OCI-LY3 (cell line): ENCODE data around the gene EVPL.
"Not testable (repeated sequence)": the region's sequence is repeated elsewhere in the genome, so short reads cannot be mapped to it uniquely, and the experiment has no call there.

Experiments used
- H2AFZ ChIP-seq: fragments of 200-600, 300-600 bp; shearing (Covaris generic); 2 replicates; pipeline ENCODE4 v1.6.0; 2014; ENCODE audit warnings: antibody characterized with exemption, low read depth, low read length
- H3K27ac ChIP-seq: fragments of 200-600, 300-600 bp; sonication (generic); 2 replicates; pipeline ENCODE4 v1.5.1; 2014; ENCODE audit warnings: mild to moderate bottlenecking, low read length, moderate library complexity, mixed read lengths
- H3K27me3 ChIP-seq: fragments of 200-600, 300-600 bp; sonication (generic); 2 replicates; pipeline ENCODE4 v1.6.1; 2014; ENCODE audit warnings: low read depth, low read length, mixed read lengths
- H3K36me3 ChIP-seq: fragments of 200-600, 300-600 bp; sonication (generic); replicated peaks from 2 replicates; pipeline ENCODE3; 2014; ENCODE audit warnings: low read depth, low read length, mixed read lengths
- H3K4me1 ChIP-seq: fragments of 300-600, 200-600 bp; sonication (generic); 2 replicates; pipeline ENCODE4 v1.6.1; 2014; ENCODE audit warnings: low read length, mixed read lengths
- H3K4me2 ChIP-seq: fragments of 200-600, 300-600 bp; sonication (generic); 2 replicates; pipeline ENCODE4 v1.6.1; 2014; ENCODE audit warnings: low read length, mixed read lengths
- H3K4me3 ChIP-seq: fragments of 300-600, 200-600 bp; sonication (generic); 2 replicates; pipeline ENCODE4 v1.5.1; 2014; ENCODE audit warnings: antibody characterized with exemption, mild to moderate bottlenecking, low read length, moderate library complexity
- H3K79me2 ChIP-seq: fragments of 300-600, 200-600 bp; shearing (Covaris generic); 2 replicates; pipeline ENCODE4 v1.6.1; 2014; ENCODE audit warnings: mild to moderate bottlenecking, low read length, mixed read lengths
- H3K9ac ChIP-seq: fragments of 300-600, 200-600 bp; shearing (Covaris generic); 2 replicates; pipeline ENCODE4 v1.6.0; 2014; ENCODE audit warnings: mild to moderate bottlenecking, low read length, moderate library complexity
- H3K9me3 ChIP-seq: fragments of 200-600, 300-600 bp; shearing (Covaris generic); 2 replicates; pipeline ENCODE4 v1.6.1; 2014; ENCODE audit warnings: low read length, mixed read lengths; ENCODE audit not compliant: insufficient read depth
- H4K20me1 ChIP-seq: fragments of 200-600, 300-600 bp; sonication (generic); 2 replicates; pipeline ENCODE4 v1.6.1; 2016; ENCODE audit warnings: low read length, mixed read lengths; ENCODE audit not compliant: insufficient read depth
- EZH2phosphoT487 ChIP-seq: fragments of 200-600 bp; shearing (Covaris generic); IDR thresholded peaks from 2 replicates; pipeline ENCODE4 v1.6.1; 2018; ENCODE audit warnings: antibody characterized with exemption, mixed run types, low read depth
- TF ChIP-seq, protein P1 (sequence below): fragments of 200-600, 300-600 bp; sonication (generic); IDR thresholded peaks from 2 replicates; pipeline ENCODE4 v1.5.1; 2014; ENCODE audit warnings: antibody characterized with exemption, low read length, low read depth

The EVPL gene

DNA sequence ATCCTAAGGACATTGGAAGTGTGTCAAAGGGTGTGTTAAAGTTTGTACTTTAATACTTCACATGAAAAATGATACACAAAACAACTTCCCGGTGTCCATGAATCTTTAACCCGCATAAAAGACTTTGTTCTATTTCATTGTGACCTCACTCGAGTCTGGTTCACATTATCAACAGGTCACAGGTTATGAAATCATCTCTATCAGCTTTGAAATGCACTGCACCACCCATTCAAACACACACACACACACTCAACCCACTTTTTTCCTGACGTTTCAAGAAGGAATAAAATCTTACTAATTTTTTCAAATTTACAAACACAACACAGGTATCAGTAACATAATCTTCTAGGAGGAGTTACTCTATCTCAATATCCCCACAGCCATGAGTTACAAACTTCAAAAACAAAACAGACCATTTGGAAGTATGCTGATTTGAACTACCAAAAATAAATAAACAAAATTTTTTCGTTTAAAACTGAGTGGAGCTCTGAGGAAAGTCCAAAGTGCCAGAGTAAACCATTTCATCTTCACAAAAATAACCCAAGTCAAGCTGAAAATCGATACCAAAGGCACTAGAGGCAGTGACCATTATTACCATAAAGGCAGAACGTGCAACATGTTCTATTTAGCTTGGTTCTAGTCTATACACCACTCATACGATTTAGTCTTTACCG is 50.8 kb downstream of the EVPL start:
- H3K9me3 ChIP-seq, result no peaks in the 10 kb centered on the region
- H3K27me3 ChIP-seq, result no peaks in the 10 kb centered on the region
- H2AFZ ChIP-seq, result no peak overlapping the region
- TF ChIP-seq, protein P1, sequence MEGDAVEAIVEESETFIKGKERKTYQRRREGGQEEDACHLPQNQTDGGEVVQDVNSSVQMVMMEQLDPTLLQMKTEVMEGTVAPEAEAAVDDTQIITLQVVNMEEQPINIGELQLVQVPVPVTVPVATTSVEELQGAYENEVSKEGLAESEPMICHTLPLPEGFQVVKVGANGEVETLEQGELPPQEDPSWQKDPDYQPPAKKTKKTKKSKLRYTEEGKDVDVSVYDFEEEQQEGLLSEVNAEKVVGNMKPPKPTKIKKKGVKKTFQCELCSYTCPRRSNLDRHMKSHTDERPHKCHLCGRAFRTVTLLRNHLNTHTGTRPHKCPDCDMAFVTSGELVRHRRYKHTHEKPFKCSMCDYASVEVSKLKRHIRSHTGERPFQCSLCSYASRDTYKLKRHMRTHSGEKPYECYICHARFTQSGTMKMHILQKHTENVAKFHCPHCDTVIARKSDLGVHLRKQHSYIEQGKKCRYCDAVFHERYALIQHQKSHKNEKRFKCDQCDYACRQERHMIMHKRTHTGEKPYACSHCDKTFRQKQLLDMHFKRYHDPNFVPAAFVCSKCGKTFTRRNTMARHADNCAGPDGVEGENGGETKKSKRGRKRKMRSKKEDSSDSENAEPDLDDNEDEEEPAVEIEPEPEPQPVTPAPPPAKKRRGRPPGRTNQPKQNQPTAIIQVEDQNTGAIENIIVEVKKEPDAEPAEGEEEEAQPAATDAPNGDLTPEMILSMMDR, result no peak
- no peak for TF ChIP-seq EZH2phosphoT487
- peaks cover 10% of the 10 kb centered on the region for H3K4me1 ChIP-seq
- no peak overlapping the region for H3K4me3 ChIP-seq
- H3K79me2 ChIP-seq, result peaks cover 9% of the 10 kb centered on the region
- H3K27ac ChIP-seq, result no peak overlapping the region
- H4K20me1 ChIP-seq, result no peaks in the 10 kb centered on the region
- H3K9ac ChIP-seq, result no peak overlapping the region
- no peak overlapping the region for H3K4me2 ChIP-seq
- no peaks in the 10 kb centered on the region for H3K36me3 ChIP-seq

DNA sequence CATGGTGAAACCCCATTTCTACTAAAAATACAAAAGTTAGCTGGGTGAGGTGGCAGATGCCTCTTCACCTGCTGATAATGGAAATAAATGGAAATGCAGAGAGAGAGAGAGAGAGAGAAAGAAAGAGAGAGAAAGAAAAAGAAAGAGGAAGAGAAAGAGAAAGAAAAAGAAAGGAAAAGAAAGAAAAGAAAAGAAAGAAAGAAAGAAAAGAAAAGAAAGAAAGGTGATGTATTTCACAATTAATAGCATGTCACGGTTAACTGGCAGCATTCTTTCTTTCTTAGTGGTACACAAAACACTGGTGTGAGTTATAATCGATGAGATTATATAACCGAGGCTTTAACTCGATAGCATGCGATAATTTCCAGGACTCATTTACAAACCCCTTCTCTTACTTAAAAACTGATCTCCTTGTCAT is 51.3 kb downstream of the EVPL start:
- Histone ChIP-seq H3K9me3 (no peaks in the 10 kb centered on the region), H3K36me3 (no peaks in the 10 kb centered on the region), H4K20me1 (no peaks in the 10 kb centered on the region), H3K4me2 (no peak overlapping the region), H3K4me1 (peaks cover 9% of the 10 kb centered on the region), H2AFZ (no peak overlapping the region), H3K27ac (no peak overlapping the region), H3K79me2 (peaks cover 9% of the 10 kb centered on the region), H3K27me3 (no peaks in the 10 kb centered on the region), H3K9ac (no peak overlapping the region), H3K4me3 (no peak overlapping the region)
- TF ChIP-seq EZH2phosphoT487, result no peak
- TF ChIP-seq, protein P1, result no peak

DNA sequence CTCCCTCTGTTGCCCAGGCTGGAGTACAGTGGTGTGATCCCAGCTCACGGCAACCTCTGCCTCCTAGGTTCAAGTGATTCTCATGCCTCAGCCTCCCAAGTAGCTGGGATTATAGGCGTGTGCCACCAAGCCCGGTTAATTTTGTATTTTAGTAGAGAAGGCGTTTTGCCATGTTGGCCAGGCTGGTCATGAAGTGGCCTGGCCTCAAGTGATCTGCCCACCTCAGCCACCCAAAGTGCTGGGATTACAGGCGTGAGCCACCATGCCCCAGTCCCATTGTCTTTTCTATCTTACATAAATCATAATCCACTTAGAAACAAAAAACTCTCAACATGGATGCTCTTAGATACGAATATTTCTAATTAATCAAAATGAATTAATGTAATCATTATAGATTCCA is 51.9 kb downstream of the EVPL start:
- not testable (repeated sequence) for H3K9ac ChIP-seq, H3K36me3 ChIP-seq, H3K4me2 ChIP-seq, H3K27me3 ChIP-seq, H2AFZ ChIP-seq, H3K9me3 ChIP-seq, H3K27ac ChIP-seq, H3K4me3 ChIP-seq, H3K4me1 ChIP-seq, H3K79me2 ChIP-seq, H4K20me1 ChIP-seq

DNA sequence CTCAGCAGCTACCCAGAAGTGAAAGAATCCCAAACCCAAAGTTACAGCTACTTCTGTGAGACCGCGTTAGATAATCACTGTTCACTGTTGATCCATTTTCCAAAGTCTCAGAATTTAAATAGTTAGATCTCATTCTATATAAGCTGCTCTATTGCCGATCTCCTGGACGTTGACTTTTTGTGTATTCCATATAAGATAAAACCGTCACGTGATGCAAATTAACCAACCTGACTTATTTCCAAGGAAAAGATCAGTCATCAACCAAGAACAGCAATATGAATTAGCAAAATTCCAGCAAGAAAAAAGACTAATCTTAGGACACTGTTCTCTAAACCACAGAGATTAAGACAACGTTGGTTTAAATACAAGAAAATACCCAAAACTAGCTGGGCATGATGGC is 56.5 kb downstream of the EVPL start:
- TF ChIP-seq EZH2phosphoT487, result no peak
- TF ChIP-seq, protein P1, result no peak
- H2AFZ ChIP-seq, result no peak overlapping the region
- H3K9ac ChIP-seq, result no peak overlapping the region
- H3K27ac ChIP-seq, result no peak overlapping the region
- H3K4me2 ChIP-seq, result no peak overlapping the region
- no peaks in the 10 kb centered on the region for H3K9me3 ChIP-seq
- no peak overlapping the region for H3K4me3 ChIP-seq
- no peaks in the 10 kb centered on the region for H3K27me3 ChIP-seq
- H3K4me1 ChIP-seq, result no peaks in the 10 kb centered on the region
- no peaks in the 10 kb centered on the region for H4K20me1 ChIP-seq
- H3K36me3 ChIP-seq, result no peaks in the 10 kb centered on the region
- H3K79me2 ChIP-seq, result no peaks in the 10 kb centered on the region
